H9 (cell line): ENCODE results near the gene TMEM92. TPM values are rescaled to one million over a fixed set of nuclear protein-coding genes. Genes with fewer than 3 reads are reported as not detected.
A peak's percentile ranks its signal among the peaks of the same experiment; 100 is the strongest.

Source experiments
- DNase-seq: peaks from one replicate; pipeline ENCODE4 v3.0.0-alpha.2; 2017
- H2AFZ ChIP-seq: one replicate; pipeline ENCODE4 v1.6.1; 2013; ENCODE audit warnings: mild to moderate bottlenecking, low read length, control low read depth, moderate library complexity
- H2AK5ac ChIP-seq: 2 replicates; pipeline ENCODE4 v1.6.1; 2013; ENCODE audit warnings: low read length, control low read depth, mixed read lengths; ENCODE audit not compliant: insufficient read length
- H2BK120ac ChIP-seq: one replicate; pipeline ENCODE4 v1.6.1; 2013; ENCODE audit warnings: low read depth, mild to moderate bottlenecking, low read length, control low read depth, inconsistent platforms; ENCODE audit not compliant: poor library complexity, severe bottlenecking
- H2BK12ac ChIP-seq: 2 replicates; pipeline ENCODE4 v1.6.1; 2013; ENCODE audit warnings: low read length, control low read depth, mixed read lengths, low read depth; ENCODE audit not compliant: insufficient read length
- H2BK15ac ChIP-seq: 2 replicates; pipeline ENCODE4 v1.6.1; 2013; ENCODE audit warnings: low read depth, low read length, control low read depth
- H2BK20ac ChIP-seq: one replicate; pipeline ENCODE4 v1.6.1; 2013; ENCODE audit warnings: low read depth, mild to moderate bottlenecking, low read length, control low read depth, inconsistent platforms; ENCODE audit not compliant: poor library complexity, severe bottlenecking
- H2BK5ac ChIP-seq: 2 replicates; pipeline ENCODE4 v1.6.1; 2013; ENCODE audit warnings: low read length, control low read depth, mixed read lengths; ENCODE audit not compliant: insufficient read length
- H3K14ac ChIP-seq: 2 replicates; pipeline ENCODE4 v1.6.1; 2013; ENCODE audit warnings: low read length, control low read depth; ENCODE audit not compliant: insufficient read depth
- H3K18ac ChIP-seq: 2 replicates; pipeline ENCODE4 v1.6.1; 2013; ENCODE audit warnings: low read depth, mild to moderate bottlenecking, mixed read lengths, low read length, control low read depth; ENCODE audit not compliant: insufficient read length
- H3K23ac ChIP-seq: 2 replicates; pipeline ENCODE4 v1.6.1; 2013; ENCODE audit warnings: low read length, control low read depth, mixed read lengths, low read depth; ENCODE audit not compliant: insufficient read length
- H3K23me2 ChIP-seq: 2 replicates; pipeline ENCODE4 v1.6.1; 2013; ENCODE audit warnings: low read depth, mild to moderate bottlenecking, mixed read lengths, low read length, control low read depth; ENCODE audit not compliant: insufficient read length, poor library complexity, severe bottlenecking
- H3K27ac ChIP-seq: 2 replicates; pipeline ENCODE4 v1.5.1; 2013; ENCODE audit warnings: low read length, control low read depth, mixed read lengths, low read depth; ENCODE audit not compliant: insufficient read length
- H3K27me3 ChIP-seq: 2 replicates; pipeline ENCODE4 v1.6.1; 2013; ENCODE audit warnings: low read length, control low read depth, inconsistent platforms; ENCODE audit not compliant: insufficient read depth
- H3K4ac ChIP-seq: 2 replicates; pipeline ENCODE4 v1.6.1; 2013; ENCODE audit warnings: low read depth, mild to moderate bottlenecking, control low read depth, inconsistent platforms, low read length, moderate library complexity
- H3K4me1 ChIP-seq: 2 replicates; pipeline ENCODE4 v1.6.1; 2013; ENCODE audit warnings: low read length, control low read depth, inconsistent platforms; ENCODE audit not compliant: insufficient read depth
- H3K4me2 ChIP-seq: 2 replicates; pipeline ENCODE4 v1.6.1; 2013; ENCODE audit warnings: low read length, control low read depth, mixed read lengths; ENCODE audit not compliant: insufficient read length, insufficient read depth
- H3K56ac ChIP-seq: 2 replicates; pipeline ENCODE4 v1.6.1; 2013; ENCODE audit warnings: low read depth, mild to moderate bottlenecking, mixed read lengths, low read length, control low read depth; ENCODE audit not compliant: insufficient read length
- H3K79me1 ChIP-seq: 2 replicates; pipeline ENCODE4 v1.6.1; 2013; ENCODE audit warnings: low read depth, mild to moderate bottlenecking, moderate library complexity, low read length, control low read depth, inconsistent platforms; ENCODE audit not compliant: insufficient read depth, poor library complexity, severe bottlenecking
- H3K79me2 ChIP-seq: 2 replicates; pipeline ENCODE4 v1.6.1; 2013; ENCODE audit warnings: low read length, control low read depth, inconsistent platforms; ENCODE audit not compliant: insufficient read depth
- H3K9ac ChIP-seq: 2 replicates; pipeline ENCODE4 v1.6.1; 2013; ENCODE audit warnings: low read length, control low read depth, mixed read lengths; ENCODE audit not compliant: insufficient read length; ENCODE audit errors: extremely low read depth
- H3K9me3 ChIP-seq: one replicate; pipeline ENCODE4 v1.6.1; 2013; ENCODE audit warnings: low read depth, low read length, inconsistent platforms; ENCODE audit not compliant: control insufficient read depth
- H3T11ph ChIP-seq: one replicate; pipeline ENCODE4 v1.6.1; 2013; ENCODE audit warnings: mild to moderate bottlenecking, low read length, control low read depth, inconsistent platforms
- H4K20me1 ChIP-seq: one replicate; pipeline ENCODE4 v1.6.1; 2013; ENCODE audit not compliant: control insufficient read depth, insufficient read length, insufficient read depth
- H4K5ac ChIP-seq: 2 replicates; pipeline ENCODE4 v1.6.1; 2013; ENCODE audit warnings: low read depth, mild to moderate bottlenecking, mixed read lengths, low read length, control low read depth; ENCODE audit not compliant: insufficient read length
- H4K8ac ChIP-seq: replicated peaks from 2 replicates; pipeline ENCODE4 v1.6.1; 2013; ENCODE audit warnings: low read length, control low read depth, mixed read lengths, low read depth; ENCODE audit not compliant: insufficient read length
- H4K91ac ChIP-seq: 2 replicates; pipeline ENCODE4 v1.6.1; 2013; ENCODE audit warnings: low read depth, mild to moderate bottlenecking, moderate library complexity, mixed read lengths, low read length, control low read depth; ENCODE audit not compliant: insufficient read length
- H3K27ac Mint-ChIP-seq, 3 experiments: 2 replicates in 2 of 3; 3 replicates in 1 of 3; pipeline ENCODE4 v1.8.0; 2020 to 2021; ENCODE audit warnings: mixed read lengths in 3 of 3, mild to moderate bottlenecking in 1 of 3, moderate library complexity in 1 of 3
- H3K27me3 Mint-ChIP-seq: 2 replicates; pipeline ENCODE4 v1.8.0; 2021; ENCODE audit warnings: low read depth, mild to moderate bottlenecking, moderate library complexity, mixed read lengths
- H3K36me3 Mint-ChIP-seq, 3 experiments: 2 replicates in 2 of 3; 3 replicates in 1 of 3; pipeline ENCODE4 v1.8.0; 2020 to 2021; ENCODE audit warnings: low read depth in 3 of 3, mixed read lengths in 3 of 3; ENCODE audit not compliant: insufficient read depth in 1 of 3
- H3K4me1 Mint-ChIP-seq, 2 experiments: 2 replicates each; pipeline ENCODE4 v1.8.0; 2020; ENCODE audit warnings: mixed read lengths in 2 of 2
- H3K4me3 Mint-ChIP-seq, 2 experiments: 2 replicates in 1 of 2; 3 replicates in 1 of 2; pipeline ENCODE4 v1.8.0; 2020 to 2021; ENCODE audit warnings: mild to moderate bottlenecking in 2 of 2, mixed read lengths in 2 of 2, moderate library complexity in 1 of 2
- H3K9me3 Mint-ChIP-seq, 2 experiments: 2 replicates in 1 of 2; 3 replicates in 1 of 2; pipeline ENCODE4 v1.8.0; 2020; ENCODE audit warnings: mild to moderate bottlenecking in 2 of 2, mixed read lengths in 2 of 2, moderate library complexity in 1 of 2
- CTCF ChIP-seq: fragments of 200-600 bp; sonication (generic); conservative IDR thresholded peaks from 3 replicates; pipeline ENCODE4 v1.8.0; 2021; ENCODE audit warnings: antibody characterized with exemption, mild to moderate bottlenecking
- WGBS: extraction: QIAGEN DNeasy Blood & Tissue Kit; methylation state at CpG from one replicate; pipeline ENCODE4 v1.1.7; 2013; ENCODE audit warnings: missing lambda C conversion rate, low lambda C conversion rate, mixed read lengths; ENCODE audit not compliant: insufficient read length; ENCODE audit errors: extremely low coverage; 5-methylcytosine and 5-hydroxymethylcytosine counted together
- total RNA-seq: library from RNA; stranded (reverse); gene quantifications from 2 replicates; pipeline ENCODE4 v1.2.1, GENCODE V29; 2021

The TMEM92 gene
- total RNA-seq, 1 experiment from 2014 or later: 10.9 TPM

- H2AFZ ChIP-seq: no peak overlapping the region
- H3K9ac ChIP-seq: no peak overlapping the region
- no peak for TF ChIP-seq CTCF
- no peak overlapping the region for H3K14ac ChIP-seq
- Mint-ChIP-seq H3K9me3 (no peaks in the 10 kb centered on the region; a peak in 2 of 5 replicates), H3K27me3 (peaks cover 10% of the 10 kb centered on the region), H3K4me3 (peak overlapping the region; percentile 10 to 28; a peak in 3 of 5 replicates), H3K4me1 (peaks cover 46 to 49% of the 10 kb centered on the region in 2 experiments), H3K27ac (peak overlapping the region in 2 of 3 experiments; percentile 16 to 47; a peak in 2 of 7 replicates), H3K36me3 (peaks cover 4 to 13% (median 5%) of the 10 kb centered on the region in 3 experiments; a peak in 5 of 7 replicates)
- no peak overlapping the region for H2AK5ac ChIP-seq
- H3K27me3 ChIP-seq: peaks cover 4% of the 10 kb centered on the region; the same call in 1 of the 2 replicates
- H3K27ac ChIP-seq: no peak overlapping the region
- peaks cover 10% of the 10 kb centered on the region for H3K23me2 ChIP-seq
- H3K56ac ChIP-seq: no peak overlapping the region
- no peak overlapping the region for H4K8ac ChIP-seq
- H3K18ac ChIP-seq: no peak overlapping the region
- peak overlapping the region; percentile 29 for H3K4me2 ChIP-seq
- no peak overlapping the region for H2BK120ac ChIP-seq
- peak; percentile 43 for DNase-seq
- no peak overlapping the region for H2BK12ac ChIP-seq
- no peak overlapping the region for H3K4ac ChIP-seq
- H4K91ac ChIP-seq: no peak overlapping the region
- no peak overlapping the region for H3T11ph ChIP-seq
- no peaks in the 10 kb centered on the region for H3K79me1 ChIP-seq
- no peak overlapping the region for H2BK20ac ChIP-seq
- H2BK15ac ChIP-seq: no peak overlapping the region
- WGBS: no CpG with 5 or more reads among the region's 8 CpGs
- no peak overlapping the region for H3K23ac ChIP-seq
- no peaks in the 10 kb centered on the region for H3K79me2 ChIP-seq
- no peak overlapping the region for H2BK5ac ChIP-seq
- H3K9me3 ChIP-seq: no peaks in the 10 kb centered on the region
- H4K5ac ChIP-seq: no peak overlapping the region
- peaks cover 18% of the 10 kb centered on the region; the same call in 1 of the 2 replicates for H3K4me1 ChIP-seq
- H4K20me1 ChIP-seq: no peaks in the 10 kb centered on the region
These were observed 2.5 kb downstream of the TMEM92 start for GRCh38 chr17:50276588-50277356.
